Urothelium cell line (cell line): ENCODE results near the gene SMIM7.

Source experiments
- DNase-seq: peaks from one replicate; pipeline ENCODE4 v3.0.0; 2011; ENCODE audit warnings: low spot score, mixed read lengths
- FAIRE-seq: peaks from 2 replicates; lab custom pipeline; 2011; peaks lifted over from hg19 to GRCh38; lab: Jason Lieb, UNC

The SMIM7 gene

DNA sequence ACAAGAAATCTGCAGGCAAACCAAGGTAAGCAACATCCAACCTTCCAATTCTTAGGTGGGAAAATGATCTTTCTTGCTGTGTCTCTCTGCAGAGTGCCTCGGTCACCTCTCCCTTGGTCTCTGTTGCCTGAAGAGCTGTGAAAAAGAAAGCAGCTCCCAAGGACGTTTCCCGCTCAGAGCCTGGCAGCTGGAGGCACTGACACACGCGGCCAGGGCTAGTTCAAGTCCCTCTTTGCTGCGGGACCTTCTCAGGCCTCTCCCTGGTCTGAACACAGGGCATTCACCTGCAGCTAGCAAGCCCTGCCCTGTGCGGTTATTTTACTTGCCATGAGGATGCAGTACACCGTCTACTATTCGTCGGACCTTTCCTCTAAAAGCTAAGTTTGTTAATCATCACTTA, 35.7 kb downstream of the SMIM7 start:
- no peak for DNase-seq
- FAIRE-seq, result no peak

DNA sequence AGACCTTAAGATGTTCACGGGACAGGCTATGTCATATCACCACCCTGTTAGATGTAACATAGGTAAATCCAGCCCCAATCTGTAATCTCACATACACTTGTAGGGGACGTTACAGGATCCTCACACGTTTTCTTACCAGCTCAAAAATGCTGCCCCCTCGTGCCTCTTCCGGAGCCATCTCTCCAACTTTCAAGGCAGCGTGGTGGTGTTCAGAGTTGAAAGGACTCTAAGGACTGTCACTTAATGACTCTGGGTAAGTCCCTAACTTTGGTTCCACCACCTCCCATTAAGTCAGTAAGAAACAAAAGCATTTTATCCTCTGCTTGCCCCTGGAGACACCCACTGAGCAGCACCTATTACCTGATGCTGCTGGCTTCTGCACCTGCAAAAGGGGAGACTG, 36.4 kb downstream of the SMIM7 start:
- no peak for DNase-seq

DNA sequence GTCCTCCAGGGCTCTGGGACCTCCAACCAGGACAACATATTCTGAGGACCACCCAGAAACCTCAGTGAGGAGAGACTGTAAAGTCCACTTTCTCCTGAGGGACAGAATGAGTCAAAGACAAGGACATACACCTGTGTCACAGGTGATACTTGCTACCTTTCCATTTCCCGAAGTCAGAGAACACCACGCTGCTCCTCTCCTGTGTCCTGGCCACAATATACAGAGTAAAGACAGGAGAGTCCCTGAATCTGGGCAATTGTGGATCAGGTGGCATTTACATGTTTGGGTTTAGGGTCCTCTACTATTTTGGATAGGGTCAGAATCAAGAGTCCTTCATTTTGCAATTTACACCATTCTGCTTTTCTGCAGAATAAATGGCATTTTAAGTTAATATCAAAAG, 36.9 kb downstream of the SMIM7 start:
- DNase-seq (no peak), FAIRE-seq (no peak)

More for the DNA sequence above, 36.4 kb downstream of the SMIM7 start:
- FAIRE-seq, result no peak

DNA sequence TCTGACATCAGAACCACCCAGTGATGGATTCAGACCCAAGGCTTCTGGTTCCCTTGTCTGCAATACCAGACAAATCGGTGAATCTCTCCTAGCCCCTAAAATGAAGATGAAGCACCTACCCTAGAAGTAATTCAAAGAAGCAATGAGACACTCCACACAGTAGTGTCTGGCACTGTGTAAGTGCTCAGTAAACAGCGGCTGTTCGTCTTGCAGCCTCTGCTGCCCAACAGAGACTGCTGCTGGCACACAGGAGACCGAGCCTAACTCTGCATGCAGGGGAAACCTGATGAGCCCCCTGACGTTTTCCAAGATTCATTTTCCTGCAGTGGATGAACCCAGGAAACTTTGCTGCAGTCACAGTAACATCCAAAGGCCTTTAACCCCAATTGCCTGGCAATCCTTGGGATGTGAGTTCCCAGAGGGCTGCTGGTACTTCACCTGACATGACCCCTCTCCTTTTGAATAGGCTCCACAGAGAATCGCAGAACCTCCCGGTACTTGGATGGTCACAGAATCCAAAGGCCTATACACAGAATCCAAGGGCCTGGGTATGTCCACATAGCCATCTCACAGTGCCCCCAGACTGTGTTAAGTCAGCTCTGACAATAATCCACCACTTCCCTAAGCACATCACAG, 38.7 kb downstream of the SMIM7 start:
- DNase-seq (no peak), FAIRE-seq (no peak)

DNA sequence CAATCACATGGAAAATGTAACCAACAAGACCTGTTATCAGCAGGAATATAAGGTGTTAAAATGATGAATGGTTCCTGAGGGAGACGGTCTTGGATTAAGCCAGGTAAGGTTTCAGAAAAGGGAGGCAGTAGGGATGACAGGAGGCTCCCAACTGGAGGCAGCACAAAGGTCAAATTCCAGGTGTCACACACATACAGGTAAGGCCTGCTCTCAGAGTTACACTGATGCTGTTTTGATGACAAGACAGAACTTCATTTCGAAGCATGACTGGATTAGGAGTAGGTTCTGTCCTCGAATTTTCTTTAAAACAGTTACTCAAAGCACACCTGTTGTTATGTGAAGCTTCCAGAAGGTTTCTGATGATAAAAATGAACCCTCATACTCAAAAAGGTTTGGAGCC, 39.4 kb downstream of the SMIM7 start:
- DNase-seq (no peak), FAIRE-seq (no peak)

DNA sequence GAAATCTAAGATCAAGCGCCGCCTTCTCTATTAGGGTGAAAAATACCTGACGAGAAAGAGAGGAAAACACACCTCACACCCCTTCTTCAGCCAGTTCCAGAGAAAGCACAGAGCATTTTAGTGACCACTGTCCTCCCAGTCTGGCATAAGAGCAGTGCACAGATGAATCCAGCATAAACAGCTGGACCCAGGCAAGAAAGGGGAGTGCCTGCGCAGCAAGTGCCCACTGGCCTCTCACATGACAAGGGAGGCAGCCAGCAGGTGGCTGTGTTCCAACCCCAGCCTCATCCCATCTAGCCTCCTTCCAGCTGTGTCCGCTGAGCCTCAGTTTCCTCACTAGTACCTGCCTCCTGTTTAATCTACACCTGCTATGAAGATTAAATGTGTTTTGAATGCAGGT, 39.9 kb downstream of the SMIM7 start:
- DNase-seq, result no peak
- no peak for FAIRE-seq

DNA sequence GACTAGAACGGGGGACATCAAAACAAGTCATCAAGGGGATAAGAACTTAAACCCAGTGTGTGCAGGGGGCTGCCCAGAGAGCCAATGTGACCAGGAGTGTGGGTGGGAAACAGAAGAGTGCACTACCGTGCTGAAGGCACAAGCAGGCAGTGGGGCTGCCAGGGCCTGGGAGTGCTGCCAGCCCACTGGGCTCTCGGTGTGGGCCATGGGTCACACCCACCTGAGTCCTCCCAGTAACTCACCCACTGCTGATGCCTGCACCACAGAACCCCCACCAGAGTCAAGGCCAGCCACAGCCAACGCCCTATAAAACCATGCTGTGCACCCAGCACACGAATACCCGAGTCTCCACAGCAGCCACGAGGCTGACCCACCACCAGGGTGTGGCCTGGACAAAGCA, 40.5 kb downstream of the SMIM7 start:
- FAIRE-seq (no peak), DNase-seq (no peak)

DNA sequence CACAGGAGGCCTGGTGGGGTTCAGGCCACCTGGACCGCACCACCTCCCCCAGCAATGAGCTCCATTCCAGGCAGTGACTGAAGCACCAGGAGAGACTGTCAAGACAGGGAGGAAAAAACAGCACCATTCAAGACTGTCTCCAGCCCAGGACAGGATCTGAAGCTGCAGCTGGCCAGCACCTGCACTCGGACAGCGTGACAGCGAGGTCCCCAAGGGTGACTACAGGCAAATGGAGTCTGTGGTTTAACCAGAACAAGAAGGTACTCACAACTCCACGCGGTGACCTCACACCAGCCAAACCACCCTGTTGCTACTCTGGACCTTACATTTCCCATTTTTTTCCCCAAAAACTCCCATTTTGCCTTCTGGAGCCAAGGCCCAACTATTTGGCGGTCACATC, 41.7 kb downstream of the SMIM7 start:
- no peak for DNase-seq
- no peak for FAIRE-seq

DNA sequence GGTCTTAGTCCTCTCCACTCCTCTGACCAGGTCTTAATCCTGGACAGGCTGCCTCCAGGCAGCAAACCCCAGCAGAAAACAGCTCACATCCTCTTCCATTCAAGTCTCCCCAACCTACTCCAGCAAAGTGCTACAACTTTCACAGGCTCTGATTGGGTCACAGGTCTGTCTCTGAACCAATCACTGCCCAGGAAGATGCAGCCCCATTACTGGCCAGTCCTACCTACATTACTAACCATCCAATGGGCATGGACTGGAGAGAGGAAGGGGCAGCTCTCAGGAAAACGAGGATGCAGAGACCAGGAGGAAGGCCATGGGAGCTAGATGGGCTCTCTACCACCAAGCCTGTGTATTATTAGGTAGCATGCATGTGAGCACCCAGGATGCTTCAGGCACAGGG, 44.1 kb downstream of the SMIM7 start:
- DNase-seq (no peak), FAIRE-seq (no peak)

DNA sequence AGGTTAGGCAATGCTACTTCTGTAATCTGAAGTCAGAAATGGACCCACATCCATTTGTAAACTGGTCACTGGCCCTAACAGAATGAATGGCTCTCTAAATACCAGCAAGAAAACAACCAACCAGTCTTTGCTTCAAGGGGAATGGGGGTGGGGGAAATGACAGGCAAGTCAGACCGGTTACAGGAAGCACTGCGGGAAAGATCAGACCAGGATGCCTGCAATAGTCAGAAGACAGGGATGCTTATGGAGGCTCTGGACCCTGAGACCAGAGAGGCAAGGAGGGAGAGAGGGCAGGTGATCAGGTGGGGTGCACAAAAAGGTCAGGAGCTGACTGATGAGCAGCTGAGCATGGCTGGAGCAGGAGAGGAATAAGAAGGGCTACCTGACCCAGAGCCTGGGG, 45.0 kb downstream of the SMIM7 start:
- no peak for DNase-seq
- FAIRE-seq, result no peak

DNA sequence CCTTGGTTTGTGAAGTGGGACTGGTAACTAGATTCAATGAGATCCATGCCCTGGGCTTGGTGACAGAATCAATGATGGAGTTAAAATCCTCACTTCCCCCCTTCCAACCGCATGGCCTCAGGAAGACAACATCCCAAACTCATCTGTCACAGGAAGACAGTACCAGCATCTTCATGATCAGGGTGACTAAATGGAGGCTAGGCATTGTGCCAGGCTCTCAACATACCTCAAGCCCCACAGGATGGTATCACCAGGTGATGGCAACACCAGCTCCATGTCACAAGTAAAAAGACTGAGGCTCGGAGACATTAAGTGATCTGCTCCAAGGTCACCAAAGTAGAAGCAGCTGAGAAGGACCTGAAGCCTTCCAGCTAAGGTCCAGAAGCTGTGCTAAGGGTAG, 46.1 kb downstream of the SMIM7 start:
- FAIRE-seq (no peak), DNase-seq (no peak)

DNA sequence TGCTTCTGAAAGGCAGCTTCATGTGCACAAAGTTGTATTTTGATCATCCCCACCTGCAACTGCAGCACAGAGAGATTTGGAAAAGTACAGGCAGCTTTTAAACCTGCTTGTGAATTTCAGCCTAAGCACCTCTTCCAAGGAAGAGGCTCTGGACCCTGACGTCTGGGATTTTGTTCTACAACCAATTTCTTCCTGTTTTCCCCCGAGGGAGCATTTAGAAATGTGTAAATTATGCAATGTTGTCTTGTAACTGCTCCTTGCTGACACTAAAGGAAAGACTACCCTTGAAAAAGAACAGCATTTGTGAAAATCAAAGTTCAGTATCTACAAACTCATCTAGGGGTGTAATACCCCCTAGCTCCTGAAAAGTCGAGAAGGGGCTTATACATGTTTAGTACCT, 47.3 kb downstream of the SMIM7 start:
- DNase-seq (no peak), FAIRE-seq (no peak)

DNA sequence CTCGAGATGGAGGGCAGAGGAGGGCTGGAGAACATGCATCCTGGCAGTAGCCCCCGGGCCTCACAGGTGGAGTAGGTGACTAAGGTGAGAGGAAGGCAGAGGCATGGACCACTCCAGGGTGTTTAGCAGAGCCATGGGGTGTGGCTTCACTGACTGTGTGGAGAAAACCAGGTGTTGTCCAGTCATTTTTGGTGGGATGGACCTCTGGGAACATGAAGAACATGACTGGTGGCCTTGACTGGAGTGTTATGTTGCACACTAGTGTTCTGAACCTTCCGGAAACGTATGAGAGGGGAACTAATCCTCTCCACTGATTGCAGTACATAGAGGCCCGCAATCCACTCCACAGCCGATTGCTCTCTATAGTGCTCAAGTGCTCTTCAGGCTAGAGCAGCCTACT, 48.8 kb downstream of the SMIM7 start:
- no peak for FAIRE-seq
- no peak for DNase-seq

DNA sequence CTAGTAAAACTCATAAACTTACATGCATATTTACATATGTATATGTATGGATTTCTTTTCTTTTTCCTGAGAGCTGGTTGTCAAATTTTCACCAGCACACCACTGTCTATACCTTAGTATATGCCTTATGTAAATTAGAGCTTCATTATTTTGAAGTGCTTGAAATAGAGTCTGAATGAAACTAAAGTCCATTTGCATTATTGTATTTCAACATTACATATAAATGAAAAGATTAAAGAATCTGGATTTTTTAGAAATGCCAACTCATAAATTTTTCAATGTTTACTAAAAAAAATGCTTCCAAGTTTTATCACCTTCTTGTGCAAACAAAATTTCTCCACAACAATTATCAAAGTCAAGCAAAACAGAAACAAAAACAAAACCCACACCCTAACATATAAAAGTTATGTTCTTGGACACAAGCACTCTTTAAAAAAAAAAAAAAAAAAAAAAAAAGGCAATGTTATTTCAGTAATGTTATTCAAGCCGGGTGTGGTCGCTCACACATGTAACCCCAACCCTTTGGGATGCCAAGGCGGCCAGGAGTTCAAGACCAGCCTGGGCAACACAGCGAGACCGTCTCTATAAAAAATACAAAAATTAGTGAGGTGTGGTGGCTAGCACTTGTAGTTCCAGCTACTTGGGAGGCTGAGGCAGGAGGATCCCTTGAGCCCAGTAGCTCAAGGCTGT, 50.3 kb downstream of the SMIM7 start:
- FAIRE-seq, result no peak
- DNase-seq, result no peak

DNA sequence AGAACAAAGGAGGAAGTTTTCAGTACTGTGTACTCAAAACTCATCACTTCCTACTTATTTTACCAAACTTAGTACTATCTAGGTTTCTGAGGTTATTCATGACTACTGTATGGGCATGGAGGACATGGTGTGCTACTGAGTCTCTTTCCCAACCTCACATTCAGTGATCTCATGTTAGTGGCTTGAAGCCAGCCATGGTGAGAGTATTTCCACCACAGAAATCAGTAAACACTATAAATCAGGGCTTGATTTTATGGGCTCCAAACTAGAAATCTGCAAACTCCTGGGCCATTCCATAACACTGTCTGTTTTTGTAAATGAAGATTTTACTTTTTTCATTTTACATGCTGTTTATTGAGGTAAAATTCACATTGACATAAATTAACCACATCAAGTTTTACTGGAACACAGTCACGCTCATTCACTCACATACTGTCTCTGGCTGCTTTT, 51.6 kb downstream of the SMIM7 start:
- FAIRE-seq, result no peak

DNA sequence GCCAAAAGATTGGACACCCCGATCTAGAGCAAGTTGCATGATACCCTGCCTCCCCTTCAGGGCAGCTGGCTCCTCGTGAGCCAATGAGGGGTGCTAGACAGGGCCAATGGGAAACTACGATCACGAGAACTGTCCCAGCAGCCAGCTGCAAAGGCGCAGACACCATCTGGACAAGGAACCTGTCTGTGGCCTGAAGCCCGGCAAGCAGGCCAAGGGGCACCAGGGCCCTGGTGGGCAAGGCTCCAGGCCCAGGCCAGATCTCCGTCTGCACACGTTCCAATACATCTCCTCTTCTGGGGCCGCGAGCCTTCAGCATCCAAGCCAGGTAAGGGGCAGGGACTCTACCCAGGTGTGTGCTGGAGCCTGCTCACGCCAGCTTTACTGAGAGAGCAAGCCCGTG, 52.1 kb downstream of the SMIM7 start:
- DNase-seq, result no peak
- FAIRE-seq, result no peak

More for the DNA sequence above, 51.6 kb downstream of the SMIM7 start:
- no peak for DNase-seq

DNA sequence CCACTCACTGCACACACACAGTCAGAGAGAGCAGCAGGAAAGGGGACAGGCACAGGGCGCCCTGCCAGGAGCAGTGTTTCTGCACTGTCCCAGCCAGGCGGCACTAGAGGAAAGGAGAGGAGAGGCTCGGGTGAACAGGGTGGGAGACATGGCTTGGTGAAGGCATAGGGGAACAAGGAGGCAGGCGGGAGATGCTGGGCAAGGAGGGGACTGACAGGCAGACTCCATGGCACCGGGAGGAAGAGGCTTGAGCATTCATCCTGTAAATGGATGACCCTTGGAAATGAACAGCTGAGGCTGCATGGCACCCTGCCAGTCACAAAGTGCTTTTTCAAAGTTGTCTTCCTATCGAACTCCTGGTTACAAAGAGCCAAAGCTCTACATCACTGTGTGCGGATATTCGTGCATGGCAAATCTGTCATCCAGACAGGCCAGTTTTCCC, 54.4 kb downstream of the SMIM7 start:
- FAIRE-seq (no peak), DNase-seq (no peak)

DNA sequence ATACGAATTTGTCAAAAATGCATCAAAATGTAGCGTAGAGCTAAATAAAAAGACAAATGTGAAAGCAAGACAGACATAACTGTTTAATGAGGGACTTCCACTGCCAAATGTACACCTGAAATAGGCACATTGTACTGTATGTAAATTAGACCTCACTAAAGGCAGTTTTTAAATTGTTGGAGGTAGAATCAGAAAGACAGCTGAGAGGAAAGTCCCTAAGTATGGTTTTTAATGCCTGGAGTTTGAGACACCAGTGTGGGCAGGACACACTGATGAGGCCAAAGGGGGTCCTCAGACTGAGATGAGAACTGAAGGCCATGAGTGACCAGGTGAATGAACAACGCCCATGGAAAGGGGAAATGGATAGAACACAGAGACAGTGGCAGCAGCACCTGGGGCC, 54.8 kb downstream of the SMIM7 start:
- no peak for FAIRE-seq
- no peak for DNase-seq

DNA sequence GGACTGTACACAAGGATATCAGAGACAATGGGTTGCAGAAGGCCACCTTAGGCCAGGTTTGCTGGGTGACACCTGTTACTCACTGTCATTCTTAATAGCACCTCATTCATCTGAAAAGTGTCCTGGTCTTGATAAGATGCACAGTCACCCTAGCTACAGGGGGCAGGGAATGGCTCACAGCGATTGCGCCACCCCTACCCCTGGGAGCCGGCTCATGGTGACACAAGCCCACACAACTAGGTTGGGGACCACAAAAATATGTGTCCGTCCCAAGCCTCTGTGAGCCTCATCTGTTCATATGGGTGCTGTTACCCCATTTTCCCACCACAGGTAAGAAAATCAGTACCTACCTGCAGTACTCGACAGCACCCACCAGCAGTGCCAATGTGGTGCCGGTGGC, 55.3 kb downstream of the SMIM7 start:
- FAIRE-seq (no peak), DNase-seq (no peak)

DNA sequence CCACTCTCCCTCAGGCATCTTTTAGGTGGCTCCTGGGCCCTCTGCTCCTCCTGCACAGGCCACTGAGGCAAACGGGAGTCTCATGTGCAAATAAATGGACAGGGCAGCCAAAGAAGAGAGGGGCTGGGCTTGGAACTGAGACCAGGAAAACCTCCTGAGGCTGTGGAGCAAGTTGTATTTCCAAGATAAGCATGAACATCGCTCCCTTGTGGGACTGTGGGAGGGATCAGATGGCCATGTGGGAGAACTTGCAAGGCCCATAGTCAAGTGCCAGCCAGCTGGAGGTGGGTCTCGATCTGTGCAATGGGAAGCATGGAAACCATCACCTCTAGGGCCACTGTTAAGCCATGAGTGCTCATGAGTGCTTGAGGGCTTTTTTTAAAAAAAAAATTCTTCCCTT, 56.9 kb downstream of the SMIM7 start:
- FAIRE-seq, result no peak
- no peak for DNase-seq

DNA sequence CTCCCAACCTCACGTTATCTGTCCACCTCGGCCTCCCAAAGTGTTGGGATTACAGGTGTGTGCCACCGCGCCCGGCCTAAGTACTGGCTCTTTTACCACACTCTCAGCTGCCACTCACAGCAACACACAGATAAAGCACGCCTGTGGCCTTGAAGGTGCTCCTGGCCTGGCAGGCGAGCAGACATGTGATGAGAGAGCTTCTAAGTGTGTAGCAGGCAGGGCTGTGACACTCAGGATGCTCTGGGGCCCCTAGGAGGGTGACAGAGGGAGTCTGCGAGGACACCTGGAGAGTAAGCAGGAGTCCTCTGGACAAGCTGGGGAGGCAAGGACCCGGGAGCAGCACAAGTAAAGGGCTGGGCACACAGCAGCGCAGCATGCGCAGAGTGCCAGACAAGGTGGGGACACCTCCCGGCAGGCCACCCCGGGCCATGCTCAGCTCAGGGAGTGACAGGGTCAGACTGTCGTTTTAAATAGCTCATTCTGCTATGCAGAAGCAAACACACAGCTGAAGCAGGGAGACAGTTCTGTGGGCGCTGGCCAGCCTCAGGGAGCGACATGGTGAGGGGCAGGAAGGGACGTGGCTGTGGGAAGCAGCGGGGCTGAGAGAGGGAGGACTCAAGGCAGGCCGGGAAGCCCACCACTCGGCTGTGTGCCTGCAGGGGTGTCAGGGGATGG, 58.4 kb downstream of the SMIM7 start:
- DNase-seq, result no peak
- no peak for FAIRE-seq

DNA sequence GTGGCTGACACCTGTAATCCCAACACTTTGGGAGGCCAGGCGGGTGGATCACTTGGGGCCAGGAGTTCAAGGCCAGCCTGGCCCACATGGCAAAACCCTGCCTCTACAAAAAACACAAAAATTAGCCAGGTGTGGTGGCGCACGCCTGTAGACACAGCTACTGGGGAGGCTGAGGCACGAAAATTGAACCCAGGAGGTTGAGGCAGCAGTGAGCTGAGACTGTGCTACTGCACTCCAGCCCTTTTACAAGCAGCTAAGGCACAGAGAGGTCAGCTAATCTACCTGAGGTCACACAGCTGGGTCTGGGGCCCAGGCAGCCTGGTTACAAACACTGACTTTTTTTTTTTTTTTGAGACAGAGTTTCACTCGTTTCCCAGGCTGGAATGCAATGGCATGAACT, 59.1 kb downstream of the SMIM7 start:
- no peak for DNase-seq
- no peak for FAIRE-seq
